ENCODE measurements around the gene COL24A1.

DNA sequence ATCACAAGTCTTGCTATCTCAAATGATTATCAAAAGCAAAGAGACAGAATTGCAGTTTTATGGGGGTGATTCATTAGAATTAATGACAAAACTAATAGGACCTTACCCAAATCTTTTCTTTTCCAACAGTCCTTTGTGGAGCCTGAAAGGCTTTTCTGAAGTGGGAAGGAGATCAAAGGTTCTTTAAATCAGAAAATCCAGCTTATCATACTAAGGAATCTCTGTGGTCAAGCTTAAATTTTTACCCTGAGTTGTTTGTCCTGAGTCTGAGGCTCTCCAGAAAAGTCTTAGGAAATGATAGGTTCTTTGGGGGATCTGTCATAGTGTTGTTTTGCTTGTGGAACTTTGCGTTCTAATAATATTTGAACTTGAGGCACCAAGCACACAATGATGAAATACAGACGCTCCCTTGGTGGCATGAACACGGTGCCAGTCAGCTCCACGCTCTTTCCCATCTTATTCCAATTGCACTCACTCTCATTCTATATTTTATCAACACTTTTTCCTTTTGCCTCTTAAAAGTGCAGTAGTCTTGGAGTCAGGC is 38.0 kb upstream of the COL24A1 start:
- TF ChIP-seq, protein P1, sequence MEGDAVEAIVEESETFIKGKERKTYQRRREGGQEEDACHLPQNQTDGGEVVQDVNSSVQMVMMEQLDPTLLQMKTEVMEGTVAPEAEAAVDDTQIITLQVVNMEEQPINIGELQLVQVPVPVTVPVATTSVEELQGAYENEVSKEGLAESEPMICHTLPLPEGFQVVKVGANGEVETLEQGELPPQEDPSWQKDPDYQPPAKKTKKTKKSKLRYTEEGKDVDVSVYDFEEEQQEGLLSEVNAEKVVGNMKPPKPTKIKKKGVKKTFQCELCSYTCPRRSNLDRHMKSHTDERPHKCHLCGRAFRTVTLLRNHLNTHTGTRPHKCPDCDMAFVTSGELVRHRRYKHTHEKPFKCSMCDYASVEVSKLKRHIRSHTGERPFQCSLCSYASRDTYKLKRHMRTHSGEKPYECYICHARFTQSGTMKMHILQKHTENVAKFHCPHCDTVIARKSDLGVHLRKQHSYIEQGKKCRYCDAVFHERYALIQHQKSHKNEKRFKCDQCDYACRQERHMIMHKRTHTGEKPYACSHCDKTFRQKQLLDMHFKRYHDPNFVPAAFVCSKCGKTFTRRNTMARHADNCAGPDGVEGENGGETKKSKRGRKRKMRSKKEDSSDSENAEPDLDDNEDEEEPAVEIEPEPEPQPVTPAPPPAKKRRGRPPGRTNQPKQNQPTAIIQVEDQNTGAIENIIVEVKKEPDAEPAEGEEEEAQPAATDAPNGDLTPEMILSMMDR (IDR thresholded peaks at IDR 0.05; ENCODE audit: low read depth, low read length, poor library complexity, severe bottlenecking) = no peak
- no peak for TF ChIP-seq EZH2phosphoT487 (IDR thresholded peaks at IDR 0.05; ENCODE audit: borderline replicate concordance, low read length)

Data from DOHH2 (cell line).